Hematopoietic multipotent progenitor cell treated with erythropoietin and hydrocortisone succinate and interleukin-3 and kit ligand, for 8 days (in vitro differentiated cells): Measurements from ENCODE around the gene KRT4.
A peak's percentile ranks its signal among the peaks of the same experiment; 100 is the strongest.

Experiments used
- DNase-seq: peaks from one replicate; pipeline ENCODE4 v3.0.0-alpha.2; 2015

KRT4 gene

DNA sequence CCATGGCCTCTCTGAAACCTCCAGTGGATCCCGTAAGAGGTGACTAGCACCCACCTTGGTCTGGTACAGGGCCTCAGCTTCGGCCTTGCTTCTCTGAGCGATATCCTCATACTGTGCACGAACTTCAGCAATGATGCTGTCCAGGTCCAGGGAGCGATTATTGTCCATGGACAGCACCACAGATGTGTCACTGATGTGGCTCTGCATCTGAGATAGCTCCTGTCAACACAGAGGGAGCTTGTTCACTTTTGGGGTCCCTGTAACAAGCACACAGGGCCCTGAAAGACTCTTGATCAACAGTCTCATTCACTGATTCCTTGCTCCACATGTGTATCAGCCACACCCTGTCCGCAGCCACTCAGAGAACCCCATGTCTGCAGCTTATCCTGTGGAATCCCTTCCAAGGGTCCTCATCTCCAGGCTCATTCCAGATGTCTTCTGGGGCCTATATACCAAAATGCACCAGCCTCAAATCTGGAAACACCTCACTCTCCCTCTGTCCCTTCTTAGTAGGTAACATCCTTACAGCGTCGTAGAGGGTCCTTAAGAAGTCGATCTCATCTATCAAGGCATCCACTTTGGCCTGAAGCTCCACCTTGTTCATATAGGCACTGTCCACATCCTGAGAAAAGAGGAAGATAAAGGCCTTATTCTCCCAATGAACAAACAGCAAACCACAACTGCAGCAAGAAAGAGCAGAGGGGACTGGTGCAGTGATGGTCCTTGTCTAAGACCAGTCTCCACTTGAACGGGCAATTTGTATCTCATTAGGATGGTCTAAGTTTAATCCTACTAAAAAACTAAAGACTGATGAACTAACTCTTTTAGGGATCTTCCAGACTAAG, 21.5 kb downstream of the KRT4 start:
- no peak for DNase-seq

DNA sequence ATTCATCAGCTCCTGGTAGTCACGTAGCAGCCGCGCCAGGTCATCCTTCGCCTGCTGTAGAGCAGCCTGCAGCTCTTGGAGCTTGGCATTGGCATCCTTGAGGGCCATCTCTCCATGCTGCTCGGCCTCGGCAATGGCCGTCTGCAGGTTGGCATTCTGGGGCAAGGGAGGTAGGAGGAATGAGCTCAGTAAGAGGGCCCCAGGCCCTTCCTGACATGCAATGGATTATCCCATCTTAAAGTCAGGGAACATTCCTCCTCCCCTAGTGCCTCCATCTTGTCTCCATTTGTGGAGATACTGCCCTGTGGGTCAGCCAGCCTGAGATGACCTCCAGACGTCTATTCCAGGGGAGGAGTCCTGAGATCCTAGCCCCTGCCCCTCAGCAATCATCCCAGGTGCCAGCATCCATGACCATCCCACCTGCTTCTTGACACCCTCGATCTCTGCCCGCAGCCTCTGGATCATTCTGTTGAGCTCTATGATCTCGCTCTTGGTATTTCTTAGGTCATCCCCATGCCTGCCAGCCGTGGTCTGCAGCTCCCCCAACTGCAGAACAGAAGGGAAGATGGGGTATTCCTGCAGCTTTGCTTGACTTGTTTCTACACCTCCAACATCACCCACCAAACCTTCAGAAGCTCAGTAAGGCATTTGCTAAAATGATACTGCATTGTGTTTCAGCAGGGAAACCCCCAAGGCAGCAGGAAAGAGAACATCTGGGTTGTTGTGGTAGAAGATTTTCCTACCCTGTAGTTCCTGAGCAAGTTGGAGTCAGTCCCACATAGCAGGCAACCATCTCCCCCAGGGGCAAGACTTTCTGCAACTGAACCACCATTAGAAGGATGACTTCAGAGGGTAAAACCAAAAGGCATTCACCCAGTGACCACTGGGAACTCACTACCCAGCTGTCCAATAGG, 22.4 kb downstream of the KRT4 start:
- DNase-seq = no peak

DNA sequence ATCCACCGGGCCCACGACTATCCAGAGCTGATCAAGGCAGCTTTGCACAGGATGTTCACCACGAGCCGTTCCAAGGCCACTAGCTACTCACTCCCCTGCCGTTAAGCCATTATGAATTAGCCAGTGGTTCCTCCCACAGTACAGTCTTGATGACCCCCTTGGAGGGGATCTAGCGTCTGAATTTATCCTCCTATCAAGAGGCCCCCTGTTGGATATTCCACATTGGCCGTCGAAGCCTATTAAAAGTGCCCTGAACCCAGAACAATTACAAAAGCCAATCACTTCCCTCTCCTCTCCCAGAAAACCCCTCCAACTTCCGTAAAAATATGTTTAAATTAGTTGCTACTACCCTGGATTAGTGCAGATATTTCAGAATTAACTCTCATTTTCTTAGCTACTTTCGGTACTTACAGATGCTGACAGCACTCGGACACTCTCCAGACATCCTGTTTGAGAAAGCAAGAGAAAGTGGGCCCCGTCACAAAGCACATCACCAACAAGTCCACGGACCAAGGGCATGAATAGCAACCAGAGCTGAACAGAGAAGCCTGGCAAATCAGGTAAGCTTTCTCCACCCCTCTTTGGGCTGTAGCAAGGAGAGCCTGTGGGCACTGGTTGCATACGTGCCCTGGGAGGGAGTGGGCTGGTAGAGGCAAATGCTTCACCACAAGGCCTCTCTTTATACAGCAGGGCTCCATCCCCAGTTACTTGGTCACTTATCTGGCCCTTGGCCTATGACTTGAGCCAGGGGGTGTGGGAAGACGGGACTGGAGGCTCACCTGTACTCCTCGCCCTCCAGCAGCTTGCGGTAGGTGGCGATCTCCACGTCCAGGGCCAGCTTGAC, 23.3 kb downstream of the KRT4 start:
- no peak for DNase-seq

DNA sequence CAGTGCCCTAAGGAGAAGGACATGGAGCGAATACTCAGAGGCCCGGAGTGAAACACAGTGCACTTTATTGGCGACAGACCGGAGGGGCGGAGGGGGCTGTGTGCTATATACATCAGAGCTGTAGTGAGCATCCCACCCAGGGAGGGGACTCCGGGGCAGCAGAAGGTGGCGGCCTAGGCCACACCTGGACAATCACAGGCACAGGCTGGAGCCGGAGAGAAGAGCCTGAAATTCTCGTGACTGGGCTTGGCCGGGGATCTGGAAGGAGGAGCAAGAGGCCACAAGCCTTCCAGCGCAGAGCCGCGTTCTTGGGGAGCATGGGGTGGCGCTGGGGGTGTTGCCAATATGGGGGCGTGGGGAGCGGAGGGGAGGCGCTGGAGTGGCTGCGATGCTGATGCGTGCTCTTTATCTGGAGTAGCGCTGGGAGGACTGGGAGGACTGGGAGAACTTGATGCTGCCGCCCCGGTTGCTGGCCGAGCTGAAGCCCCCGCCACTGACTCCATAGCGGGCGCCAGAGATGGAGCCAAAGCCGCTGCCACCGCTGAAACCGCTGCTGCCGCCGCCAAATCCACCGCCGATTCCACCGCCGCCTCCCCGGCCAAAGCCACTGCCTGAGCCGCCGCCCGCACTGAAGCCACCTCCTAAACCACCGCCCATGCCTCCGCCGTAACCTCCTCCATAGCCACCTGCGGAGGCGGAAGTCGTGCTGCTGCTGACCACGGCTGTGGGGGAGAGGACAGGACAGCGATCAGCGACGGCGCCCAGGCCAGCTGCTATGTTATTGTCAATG, 24.1 kb downstream of the KRT4 start:
- peak; percentile 39 for DNase-seq

DNA sequence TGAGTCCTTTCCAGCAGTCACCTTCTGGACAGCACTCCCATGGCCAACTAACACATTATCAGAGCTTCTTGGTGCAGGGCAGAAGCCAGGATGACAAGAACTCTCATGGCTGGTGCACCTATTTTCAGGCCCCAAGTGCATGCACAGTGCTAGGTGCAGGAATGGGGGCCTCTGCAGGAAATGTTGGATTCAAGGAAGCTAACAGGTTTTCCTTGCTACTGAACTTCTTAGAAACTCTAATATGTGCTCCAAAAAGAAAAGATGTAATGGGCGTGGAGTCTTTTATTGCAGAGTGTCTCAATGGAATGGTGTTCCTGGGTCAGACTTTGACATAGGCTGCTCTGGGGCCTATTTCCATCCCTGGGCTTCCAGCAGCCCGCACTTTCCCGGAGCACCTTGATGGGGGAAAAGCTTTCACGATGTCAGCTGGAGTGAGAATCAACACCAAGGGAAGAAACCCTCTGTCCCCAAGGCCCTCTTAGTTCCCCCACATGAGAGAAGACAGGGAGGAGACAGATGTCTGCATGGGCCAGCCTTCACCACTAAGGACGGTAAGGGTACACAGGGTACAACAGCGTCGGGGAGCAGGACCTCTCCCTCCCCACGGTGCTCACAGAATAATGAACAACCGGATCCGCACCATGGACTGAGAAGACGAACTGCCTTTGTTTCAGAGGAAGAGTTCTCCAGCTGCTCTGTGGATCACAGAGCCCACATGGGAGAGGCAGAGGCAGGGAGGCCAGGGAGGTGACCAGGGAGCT, 24.9 kb downstream of the KRT4 start:
- DNase-seq = no peak

DNA sequence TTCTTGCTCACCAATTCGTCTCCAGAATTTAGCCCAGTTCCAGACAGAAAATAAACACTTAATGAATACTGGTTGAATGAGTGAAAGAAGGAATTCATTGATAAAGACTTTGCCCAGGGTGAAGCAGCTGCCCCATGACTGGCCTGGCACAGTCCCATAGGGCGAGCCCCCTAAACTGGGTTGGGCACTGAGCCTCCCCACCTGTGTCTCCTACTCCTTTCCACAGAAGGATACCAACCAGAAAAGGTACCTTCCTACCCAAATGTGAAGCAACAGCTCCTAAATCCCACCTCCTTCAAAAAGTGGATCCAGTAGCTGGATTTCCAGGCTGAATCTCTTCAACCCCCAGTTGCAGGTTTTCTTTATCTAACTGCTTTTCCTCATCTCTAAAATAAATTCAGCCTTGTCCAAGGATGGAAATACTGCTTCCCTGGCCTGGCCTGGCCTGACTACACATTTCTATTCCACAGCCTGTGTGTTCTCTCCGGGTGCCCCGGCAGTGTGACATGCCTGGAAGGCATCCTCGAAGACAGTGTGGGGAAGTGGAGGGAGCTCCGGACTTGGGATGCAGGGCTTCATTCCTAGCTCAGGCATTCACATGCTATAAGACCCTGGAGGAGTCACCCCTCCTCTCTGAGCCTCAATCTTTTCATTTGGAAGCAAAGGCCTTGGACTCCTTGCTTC, 25.6 kb downstream of the KRT4 start:
- DNase-seq = no peak

DNA sequence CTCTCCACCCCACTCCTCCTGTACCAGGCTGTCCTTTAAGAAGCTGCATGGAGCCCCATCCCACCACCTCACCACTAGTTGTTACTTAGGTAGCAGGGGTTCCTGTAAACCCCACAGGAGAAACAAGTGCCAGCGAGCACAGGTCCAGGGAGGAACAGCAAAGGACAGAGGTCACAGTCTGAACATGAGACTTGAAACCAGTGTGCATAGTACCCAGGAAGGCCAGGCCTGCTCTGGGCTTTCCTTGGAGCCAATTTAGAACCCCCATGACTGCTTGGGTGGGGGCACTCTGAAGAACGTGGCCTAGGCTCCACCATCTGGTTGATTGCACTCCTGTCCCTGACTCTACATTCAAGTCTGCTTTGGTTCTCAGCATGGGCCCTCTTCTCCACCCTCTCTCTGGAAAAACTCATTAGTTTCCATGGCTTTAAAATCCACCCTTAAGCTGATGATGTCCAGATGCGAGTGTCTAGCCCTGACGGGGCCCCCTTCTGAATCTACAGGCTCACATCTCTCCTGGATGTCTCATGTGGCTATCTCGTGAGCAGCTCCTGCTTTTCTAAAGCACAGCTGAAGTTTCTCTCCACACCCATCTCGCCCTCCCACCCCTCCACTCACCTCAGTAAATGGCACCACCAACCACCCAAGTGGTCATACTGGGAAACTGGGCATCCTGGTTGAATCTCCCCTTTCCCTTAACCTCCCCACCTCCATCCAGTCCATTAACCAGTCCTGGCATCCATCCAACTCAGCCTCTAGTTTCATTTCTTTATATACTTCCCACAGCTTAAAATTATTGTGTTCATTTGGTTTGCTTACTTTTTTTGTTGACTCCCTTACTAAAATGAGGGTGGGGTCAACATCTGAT, 26.4 kb downstream of the KRT4 start:
- DNase-seq = no peak

DNA sequence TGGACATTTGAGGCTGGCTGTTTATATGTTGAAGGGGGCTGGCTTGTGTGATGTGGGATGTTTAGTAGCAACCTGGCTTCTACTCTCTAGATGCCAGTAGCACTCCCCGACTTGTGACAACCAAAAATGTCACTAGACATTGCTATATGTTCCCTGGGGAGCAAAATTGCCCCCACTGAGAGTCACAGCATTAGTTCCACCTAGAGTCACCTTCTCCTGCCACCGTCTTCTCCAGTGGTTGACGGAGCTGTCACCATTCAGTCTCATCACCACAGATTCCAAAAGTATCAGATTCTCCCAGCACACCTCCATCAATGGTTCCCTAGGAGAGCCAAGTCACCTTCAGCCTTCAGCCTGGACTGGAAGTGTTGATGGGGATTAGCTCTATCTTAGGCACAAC, 29.0 kb downstream of the KRT4 start:
- no peak for DNase-seq

DNA sequence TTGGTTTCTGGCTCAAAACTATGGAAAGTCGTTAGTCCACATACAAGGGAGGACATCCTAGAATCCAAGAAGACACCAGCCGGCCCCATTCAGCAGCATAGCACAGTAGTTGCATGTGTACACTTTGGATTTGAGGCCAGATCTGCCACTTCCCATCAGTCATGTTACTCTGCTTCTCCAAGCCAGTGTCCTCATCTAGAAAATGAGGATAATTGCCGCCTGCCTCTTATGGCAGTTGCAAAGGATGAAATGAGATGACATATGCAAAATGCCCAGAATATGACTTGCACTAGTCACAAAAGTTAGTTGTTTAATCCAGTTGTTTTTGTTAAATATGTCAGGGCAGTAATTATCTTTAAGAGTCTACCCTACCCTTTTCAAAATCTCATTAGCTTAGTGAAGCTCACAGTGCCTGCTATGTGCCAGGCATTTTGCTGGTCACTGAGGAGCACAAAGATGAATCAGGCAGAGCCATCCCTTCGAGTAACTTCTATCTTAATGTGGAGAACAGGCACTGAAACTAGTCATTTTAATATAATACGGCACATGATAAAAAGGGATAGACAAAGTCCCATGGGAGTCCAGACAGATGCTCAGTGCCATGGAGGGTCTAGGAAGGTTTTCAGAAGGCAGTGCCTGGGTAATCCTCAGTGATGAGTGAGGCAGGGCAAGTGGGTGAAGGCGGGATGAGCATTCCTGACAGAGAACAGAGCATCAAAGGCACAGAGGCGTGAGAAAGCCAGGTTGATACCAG, 30.2 kb downstream of the KRT4 start:
- DNase-seq = no peak

DNA sequence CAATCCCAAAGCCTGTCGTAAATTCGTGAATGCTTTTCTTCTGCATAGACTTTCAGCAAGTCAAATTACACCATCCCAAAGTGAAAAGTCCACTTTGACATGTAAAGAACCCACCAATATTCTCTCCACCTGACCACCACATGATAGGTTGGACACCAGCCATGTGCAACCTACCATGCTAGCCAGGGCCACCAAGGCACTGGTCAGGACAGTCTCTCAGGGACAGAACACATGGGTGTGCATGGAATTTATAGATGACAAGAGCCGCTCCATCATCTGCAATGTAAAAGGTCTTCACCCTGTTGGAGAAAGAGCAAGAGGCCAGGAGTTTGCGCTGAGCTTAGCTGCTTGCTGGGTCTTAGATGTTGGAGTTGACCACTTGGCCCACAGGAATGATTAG, 31.4 kb downstream of the KRT4 start:
- no peak for DNase-seq

DNA sequence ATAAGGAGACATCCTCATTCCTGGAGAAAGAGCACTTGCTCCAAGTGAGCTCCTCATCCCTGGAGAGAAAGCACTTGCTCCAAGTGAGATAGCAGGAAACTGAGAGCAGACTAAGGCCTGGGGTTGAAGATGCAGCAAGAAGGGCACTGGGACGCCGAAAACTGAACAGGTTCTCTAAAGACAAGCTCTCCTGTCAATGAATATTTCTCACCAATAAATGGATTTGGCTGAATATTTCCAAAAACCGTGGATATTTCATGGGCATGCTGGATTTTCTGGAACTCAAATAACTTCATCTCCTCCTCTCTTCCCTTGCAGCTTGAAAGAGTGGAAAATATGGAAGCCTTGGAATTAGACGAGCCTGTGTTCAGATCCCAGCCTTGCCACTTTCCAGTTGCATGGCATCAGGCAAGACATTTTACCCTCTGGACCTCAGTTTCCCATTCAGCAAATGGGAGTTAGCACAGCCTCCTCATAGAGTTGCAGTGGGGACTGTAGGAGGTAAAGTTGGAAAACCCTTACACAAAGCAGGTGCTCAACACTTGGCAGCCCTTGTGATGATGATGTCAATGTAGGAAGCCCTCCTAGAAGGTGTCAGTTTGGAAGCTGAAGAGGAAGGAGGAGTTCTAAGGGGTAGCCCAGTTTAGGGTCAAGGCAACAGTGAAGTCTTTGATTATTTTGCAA, 32.4 kb downstream of the KRT4 start:
- no peak for DNase-seq

DNA sequence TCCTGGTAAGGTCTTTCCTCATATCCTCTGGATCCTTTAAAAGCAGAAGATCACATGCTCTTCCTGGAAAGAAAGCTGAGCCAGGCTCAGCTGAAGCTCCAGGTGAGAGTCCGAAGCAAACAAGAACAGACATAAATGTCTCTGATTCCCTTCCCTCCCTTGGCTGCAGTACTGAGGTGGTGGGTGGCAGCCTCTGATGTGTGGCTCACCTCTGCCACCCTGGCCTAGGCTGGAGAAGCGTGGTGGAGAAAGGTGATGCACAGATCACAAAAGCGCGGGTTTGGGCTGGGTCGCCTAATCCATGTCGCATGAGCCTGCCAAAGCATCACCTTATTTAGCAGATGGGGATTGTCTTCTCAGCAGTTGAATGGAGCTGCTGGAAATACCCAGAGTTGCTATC, 34.0 kb downstream of the KRT4 start:
- DNase-seq = no peak

DNA sequence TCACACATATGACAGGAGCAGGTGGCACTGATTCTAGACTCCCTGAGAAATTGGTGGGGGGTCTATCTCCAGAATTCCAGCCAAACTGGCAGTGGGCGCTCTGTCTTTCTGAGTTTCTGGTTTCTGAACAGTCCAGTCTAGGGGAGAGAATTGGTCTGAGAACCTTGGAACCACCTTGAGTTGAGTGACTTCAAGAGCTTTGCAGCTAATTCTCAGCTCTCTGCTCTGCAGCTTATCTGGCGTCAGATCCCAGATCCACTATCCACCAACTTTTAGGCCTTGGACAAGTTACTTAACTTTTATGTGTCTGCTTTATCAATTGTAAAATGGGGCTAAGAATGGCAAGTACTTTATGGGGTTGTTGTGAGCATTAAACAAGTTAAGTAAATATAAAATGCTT, 35.1 kb downstream of the KRT4 start:
- DNase-seq = no peak

DNA sequence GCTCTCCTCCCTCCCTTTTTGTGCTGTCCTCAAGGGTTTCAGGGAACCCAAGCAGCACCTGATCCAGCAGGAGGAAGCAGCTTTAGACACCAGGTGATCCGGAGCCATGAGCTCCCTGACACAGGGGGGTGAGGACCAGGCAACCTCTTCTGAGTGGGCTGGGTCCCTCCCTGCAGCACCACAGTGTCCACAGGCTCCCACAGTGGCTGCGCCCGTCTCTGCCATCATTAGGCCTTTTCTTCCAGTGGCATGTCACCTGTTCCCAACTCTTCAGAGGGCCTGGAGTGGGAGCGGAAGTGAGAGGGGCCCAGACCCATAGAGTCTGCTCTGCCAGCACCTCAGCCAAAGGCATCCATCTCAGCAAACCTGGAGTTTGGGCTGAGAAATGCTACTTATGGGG, 36.4 kb downstream of the KRT4 start:
- DNase-seq = no peak

DNA sequence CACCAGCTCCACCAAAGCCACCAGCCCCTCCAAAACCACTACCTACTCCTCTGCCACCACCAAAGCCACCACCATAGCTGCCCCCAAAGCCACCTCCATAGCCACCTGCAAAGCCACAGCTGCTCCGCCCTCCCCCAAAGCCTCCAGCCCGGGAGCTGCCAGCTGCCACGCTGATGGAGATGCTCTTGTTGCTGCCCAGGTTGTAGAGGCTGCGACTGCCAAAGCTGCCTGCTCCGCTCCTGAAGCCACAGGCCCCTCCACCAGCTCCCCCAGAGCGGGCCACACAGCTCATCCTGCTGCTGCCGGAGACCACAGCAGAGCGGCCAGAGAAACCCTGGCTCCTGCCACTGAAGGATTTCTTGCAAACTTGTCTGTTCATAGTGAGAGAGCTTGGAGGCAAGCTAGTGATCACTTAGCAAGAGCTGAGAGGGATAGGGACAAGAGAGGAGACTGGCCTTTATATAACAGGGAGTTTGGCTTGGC, 37.0 kb downstream of the KRT4 start, which contains the start of gene KRT76:
Gene KRT76, minus strand, starts transcription at position 433 of the 483 bp plus-strand sequence. Its CDS starts 54 bp downstream, at position 379.
- DNase-seq = no peak

DNA sequence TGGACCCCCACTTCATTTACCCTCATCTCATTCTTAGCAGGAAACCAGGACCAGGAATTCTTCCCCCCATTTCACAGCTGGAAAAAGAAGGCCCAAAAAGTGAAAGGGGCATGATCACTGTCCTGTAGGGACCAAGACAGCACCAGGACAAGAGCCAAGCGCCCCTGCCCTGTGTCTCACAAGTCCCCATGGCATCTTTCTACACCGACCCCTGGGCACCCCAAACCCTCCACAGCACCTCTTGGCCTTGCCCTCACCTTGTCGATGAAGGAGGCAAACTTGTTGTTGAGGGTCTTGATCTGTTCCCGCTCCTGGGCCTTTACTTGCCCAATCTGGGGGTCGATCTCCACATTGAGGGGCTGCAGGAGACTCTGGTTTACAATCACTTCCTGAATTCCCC, 37.5 kb downstream of the KRT4 start:
- no peak for DNase-seq

DNA sequence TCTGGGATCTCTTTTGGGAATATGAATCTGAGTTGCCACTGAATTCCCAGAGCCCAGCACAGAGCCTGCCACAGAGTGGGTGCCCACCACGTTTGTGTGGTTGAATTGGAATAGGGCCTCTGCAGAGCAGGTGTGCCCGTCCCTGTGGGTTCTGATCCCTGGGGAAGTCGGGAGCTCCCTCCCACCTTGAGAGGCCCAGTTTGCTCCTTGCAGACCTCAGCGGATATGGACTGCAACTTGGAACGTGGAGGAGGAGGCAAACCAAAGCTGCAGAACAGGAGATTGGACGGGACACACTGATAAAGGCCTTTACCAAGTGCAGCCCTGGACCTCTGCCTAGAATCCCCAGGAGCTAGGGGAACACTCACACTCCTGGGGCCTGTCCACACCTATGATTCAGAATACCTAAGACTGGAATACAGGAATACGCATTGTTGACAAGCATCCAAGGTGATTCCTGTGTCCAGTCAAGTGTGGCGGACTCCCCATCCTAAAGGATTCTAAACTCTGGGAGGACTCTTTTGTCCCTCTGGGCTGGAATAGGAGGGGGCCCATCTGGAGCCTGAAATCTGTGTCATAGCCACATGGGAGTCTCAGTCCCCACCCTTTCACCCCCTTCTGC, 39.2 kb downstream of the KRT4 start:
- no peak for DNase-seq

DNA sequence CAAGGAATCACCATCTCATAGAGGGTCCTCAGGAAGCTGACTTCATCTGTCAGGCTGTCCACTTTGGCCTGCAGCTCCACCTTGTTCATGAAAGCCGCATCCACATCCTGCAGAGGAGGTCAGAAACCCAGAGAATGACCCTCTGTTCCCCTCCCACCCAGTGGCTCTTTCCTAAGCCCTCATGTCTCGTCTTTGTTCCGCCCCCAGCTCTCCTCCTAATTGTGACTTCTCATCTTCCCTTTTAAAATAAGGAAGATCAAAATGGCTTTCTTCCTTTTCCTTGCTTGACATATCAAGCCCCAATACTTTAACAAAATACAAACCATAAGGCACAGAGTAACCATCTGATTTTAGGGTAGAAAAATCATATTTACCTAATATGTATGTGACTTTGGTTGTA, 41.1 kb downstream of the KRT4 start:
- DNase-seq = no peak
